Right renal pelvis (tissue), 4 donors: ENCODE data around the gene STK11IP. TPM values are rescaled to one million over a fixed set of nuclear protein-coding genes. Genes with fewer than 3 reads are reported as not detected.

Source experiments
- DNase-seq, 4 donors: peaks; one replicate each; pipeline ENCODE4 v3.0.0-alpha.2; 2013; ENCODE audit warnings: low read depth in 4 of 4, low spot score in 3 of 4, missing footprints in 1 of 4
- polyA plus RNA-seq, 4 donors: library from polyadenylated mRNA; unstranded; fragments of 120-200 nt; gene quantifications; one replicate each; pipeline ENCODE4 v1.2.1, GENCODE V29; 2013; ENCODE audit not compliant: insufficient read length in 4 of 4

The STK11IP gene
- polyA plus RNA-seq, 4 donors = 21.4 to 32.5 (median 24.9) TPM

- DNase-seq = no peak
These were observed 33.8 kb downstream of the STK11IP start for GRCh38 chr2:219631406-219631891.

DNA sequence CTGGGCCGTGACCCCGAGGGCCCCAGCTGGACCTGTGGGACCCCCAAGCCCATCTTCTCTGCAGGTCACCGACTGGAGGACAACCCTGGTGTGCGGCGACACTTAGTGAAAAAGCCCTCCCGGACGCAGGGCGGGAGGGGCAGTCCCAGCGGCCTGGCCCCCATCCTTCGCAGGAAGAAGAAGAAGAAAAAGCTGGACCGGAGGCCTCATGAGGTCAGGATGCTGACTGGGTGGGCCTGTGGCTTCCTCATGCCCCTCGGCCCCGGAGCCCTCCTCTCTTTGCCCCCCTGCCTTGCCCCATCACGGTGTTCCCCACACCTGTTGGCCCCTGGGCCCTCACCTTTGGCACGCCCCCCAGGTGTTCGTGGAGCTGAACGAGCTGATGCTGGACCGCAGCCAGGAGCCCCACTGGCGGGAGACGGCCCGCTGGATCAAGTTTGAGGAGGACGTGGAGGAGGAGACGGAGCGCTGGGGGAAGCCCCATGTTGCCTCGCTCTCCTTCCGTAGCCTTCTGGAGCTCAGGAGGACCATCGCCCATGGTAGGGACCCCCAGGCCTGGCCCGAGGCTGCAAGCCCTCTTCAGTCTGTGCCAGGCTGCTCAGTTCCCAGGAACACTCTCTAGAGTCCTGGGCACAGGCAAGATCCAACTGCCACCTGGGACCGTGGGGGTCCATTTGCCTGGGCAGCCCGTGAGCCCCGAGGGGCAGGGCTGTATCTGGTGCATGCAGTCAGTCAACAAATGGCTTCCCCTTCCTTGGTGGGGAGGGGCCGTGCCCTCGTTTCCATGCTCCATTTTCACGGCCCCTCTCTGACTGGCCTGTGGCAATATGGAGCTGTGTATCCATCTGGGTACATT lies 34.5 kb downstream of the STK11IP start:
- no peak for DNase-seq

- DNase-seq = no peak
These were observed 35.1 kb downstream of the STK11IP start for GRCh38 chr2:219632760-219633105.

DNA sequence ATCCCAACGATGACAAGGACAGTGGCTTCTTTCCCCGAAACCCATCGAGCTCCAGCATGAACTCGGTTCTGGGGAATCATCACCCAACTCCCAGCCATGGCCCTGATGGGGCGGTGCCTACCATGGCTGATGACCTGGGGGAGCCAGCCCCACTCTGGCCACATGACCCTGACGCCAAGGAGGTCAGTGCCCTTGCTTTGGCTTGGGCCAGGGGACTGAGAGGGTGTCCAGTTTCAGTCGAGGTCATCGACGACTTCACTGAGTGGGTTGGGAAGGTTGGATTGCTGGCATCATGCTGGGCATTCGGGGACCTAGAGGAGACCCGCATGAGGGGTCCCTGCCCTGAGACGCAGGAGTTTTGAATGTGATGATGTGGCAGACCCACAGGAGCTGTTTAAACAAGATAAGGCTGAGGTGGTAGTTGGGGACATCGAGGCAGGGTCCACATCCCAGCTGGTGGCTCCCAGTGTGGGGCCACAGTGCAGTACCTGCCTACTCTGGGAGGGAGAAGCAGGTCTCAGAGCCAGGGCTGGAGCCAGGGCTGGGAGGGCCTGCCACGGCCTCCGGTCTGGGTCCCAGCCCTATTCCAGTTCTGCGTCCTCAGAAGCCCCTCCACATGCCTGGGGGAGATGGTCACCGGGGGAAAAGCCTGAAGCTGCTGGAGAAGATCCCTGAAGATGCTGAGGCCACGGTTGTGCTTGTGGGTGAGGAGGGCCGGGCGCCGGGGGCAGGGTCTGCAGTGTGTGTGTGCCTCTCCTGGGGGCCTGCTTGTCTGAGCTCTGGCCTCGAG lies 35.8 kb downstream of the STK11IP start:
- no peak for DNase-seq

- no peak for DNase-seq
These were observed 36.7 kb downstream of the STK11IP start for GRCh38 chr2:219634171-219634940.

DNA sequence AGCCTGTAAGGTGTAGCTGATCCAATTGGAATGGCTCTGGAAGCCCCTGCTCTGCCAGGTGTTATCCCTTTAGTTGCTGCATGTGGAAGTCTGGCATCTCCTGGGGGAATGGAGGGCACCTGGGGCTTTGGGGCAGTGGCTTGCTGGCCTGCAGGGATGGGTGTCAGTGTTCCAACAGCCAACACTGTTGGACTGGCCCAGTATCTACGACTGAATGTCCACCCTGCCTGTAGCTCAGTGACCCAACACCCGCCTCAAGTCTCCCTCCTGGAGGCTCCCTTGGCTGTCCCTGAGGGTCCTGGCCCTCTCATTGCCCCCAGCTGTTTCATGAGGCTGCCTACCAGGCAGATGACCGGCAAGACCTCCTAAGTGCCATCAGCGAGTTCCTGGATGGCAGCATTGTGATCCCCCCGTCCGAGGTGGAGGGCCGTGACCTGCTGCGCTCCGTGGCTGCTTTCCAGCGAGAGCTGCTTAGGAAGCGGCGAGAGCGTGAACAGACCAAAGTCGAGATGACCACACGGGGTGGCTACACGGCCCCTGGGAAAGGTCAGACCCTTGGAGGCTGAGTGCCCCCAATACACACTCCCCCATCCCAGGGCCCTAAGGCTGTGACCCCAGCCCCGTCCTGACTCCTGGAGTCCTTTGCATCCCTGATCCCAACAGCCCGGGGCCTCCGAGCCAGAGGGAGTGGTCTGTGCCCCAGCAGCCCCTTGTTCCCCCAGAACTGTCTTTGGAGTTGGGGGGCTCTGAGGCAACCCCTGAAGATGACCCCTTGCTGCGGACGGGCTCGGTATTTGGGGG lies 37.5 kb downstream of the STK11IP start:
- DNase-seq = no peak

- DNase-seq = no peak
These were observed 38.7 kb downstream of the STK11IP start for GRCh38 chr2:219636144-219636915.

DNA sequence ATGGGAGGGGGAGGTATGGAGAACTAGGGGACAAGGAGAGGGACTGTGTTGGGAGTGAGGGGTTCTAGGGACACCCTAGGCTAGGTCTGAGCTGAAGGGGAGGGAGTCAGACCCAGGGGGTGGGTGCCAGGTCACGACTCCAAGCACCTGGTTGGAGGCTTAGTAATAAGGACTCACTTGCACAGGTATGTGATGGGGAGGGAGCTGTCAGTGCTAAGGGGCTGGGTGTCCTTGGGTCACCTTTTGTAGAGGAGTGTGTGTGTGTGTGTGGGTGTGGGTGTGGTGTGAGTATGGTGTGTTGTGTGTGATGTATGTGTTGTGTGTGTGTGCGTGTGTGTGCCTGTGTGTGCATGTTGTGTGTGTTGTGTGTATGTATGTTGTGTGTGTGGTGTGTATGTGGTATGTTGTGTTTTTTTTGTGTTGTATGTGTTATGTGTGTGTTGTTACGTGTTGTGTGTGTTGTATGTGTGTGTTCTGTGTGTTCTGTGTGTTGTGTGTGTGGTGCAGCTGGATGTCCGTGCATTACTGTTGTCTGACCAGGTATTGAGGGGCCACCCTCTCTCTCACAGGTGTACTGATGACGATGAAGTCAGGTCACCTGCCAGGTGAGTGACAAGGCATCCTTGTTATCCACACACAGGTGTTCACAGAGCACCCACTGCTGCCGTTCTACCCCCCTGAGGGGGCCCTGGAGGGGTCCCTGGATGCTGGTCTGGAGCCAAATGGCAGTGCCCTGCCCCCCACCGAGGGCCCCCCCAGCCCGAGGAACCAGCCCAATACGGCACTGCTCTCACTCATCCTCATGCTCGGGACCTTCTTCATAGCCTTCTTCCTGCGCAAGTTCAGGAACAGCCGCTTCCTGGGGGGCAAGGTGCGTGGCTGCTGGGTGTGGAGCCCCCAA lies 39.5 kb downstream of the STK11IP start:
- no peak for DNase-seq

DNA sequence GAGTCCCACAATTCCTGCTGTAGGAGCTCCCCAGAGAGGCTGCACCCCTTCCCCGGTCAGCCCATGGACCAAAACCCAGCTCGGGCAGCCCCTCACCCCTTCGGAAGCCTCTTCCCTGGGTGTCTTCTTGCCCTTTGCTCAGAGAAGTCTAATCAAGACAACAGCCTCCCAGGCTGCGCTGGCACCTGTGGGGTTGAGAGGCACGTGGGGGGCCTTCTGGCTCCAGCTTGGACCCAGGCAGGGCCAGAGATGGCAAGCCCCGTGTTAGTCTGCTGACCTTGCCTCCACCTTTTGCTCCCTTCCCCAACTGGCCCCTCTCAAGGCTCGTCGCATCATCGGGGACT lies 40.2 kb downstream of the STK11IP start:
- no peak for DNase-seq

DNA sequence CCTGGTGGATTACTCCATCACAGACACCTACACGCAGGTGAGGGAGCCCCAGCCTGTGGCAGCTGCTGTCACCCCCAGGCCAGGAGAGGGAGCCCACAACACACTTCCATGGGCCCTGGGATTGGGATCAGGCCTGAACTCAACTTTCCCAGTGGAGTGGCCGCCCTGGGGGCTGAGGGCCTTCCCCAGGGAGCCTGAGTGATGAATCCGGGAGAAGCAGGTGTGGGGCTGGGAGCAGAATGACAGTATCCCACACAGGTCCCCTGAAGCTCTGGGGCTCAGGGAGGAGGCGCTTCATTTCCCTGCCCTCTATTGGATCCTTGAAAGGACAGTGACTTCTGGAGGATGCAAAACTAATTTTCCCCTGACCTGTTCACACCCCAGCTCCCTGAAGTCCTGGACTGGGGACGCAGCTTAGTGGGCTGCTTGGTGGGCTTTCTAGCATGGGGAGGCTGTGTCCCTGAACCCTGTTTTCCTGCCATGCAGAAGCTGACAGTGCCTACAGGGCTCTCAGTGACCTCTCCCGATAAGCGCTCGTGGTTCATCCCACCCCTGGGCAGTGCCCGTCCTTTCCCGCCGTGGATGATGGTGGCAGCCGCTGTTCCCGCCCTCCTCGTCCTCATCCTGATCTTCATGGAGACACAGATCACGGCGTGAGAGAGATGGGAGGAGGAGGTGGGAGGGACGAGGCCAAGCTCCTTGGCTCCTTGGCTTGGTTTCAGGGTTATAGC lies 40.7 kb downstream of the STK11IP start:
- no peak for DNase-seq

GRCh38 chr2:219638948-219639755 lies 41.5 kb downstream of the STK11IP start:
- DNase-seq = no peak

DNA sequence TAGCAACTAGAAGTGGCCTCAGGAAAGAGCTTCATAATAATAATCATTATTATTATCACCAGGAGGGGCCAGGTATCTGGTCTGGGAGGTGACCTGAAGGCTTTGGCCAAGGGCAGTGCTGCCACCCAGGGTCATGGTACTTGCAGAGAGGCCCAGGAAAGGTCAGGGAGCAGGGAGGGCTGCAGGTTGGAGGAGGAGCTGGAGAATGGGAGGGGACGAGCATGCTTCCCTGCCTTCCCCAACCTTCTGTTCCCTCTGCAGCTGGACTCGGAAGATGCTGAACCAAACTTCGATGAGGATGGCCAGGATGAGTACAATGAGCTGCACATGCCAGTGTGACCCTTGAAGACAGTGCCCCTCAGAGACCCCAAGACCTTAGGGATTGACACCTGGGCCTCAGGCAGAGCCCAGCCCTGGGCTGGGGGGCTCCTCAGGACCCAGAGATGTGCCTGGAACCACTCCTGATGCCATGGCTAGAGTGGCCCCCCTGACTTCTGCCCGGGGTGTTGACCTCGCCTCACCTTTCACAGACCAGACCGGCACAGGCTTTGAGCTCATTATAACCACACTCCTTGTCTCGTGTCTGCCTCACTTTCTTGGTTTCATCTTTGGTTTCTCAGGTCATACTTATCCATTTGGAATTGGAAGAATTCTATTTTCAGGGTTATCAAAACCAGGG lies 43.9 kb downstream of the STK11IP start:
- DNase-seq = no peak

DNA sequence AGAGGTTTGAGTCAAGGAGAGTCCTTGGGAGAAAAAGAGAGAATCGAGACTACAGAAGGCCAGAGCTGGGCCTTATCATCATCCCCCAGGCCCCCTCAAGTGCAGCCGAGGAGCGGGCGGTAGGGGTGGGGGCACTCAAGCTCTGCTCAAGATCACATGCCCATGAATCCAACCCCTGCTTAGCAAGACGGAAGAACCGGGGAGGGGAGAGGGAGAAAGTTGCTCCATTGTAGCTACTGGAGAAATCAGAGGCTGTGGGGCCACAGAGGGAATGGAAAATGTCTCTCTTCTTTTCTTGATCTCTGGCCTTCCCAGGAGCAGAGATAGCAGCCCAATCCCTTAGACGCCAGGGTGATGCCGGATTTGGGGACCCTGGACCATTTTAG lies 44.4 kb downstream of the STK11IP start:
- no peak for DNase-seq

GRCh38 chr2:219642465-219643083 lies 44.9 kb downstream of the STK11IP start:
- DNase-seq = peak; percentile 85 to 91 (median 88)

GRCh38 chr2:219643084-219643473 lies 45.4 kb downstream of the STK11IP start:
- DNase-seq = no peak

DNA sequence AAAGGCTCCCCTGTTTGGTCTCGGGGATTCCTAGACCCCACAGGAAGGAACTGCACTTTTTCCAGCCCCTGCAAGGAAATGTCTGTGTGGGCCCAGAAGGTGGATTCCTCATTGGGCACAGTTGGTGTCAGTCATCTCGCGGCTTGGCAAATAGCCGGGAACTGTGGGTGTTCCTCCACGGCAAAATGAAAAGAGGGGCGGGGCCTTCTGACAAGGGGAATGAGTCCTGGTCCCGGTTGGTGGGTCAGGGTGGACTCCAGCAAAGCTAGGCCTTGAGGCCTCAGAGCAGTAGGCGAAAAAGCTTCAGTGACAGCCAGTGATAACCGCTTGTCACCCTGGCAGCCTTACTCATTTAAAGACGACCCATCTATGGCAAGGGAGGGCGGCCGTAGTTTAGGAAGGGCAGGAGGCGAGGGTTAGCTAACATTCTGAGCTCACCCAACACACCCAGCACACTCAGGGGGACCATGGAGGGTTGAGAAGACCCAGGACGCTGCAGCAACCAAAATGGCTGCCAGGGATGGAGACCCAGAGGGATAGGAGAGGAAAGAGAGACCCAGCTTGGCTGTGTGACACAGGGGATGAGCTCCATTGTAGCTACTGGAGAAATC lies 46.2 kb downstream of the STK11IP start:
- no peak for DNase-seq
